Glomerular endothelial cell (primary cell): ENCODE data around the gene C14orf132. TPM values are rescaled to one million over a fixed set of nuclear protein-coding genes. Genes with fewer than 3 reads are reported as not detected.
"Not testable (repeated sequence)": the region's sequence is repeated elsewhere in the genome, so short reads cannot be mapped to it uniquely, and the experiment has no call there.

Source experiments
- DNase-seq: peaks from one replicate; pipeline ENCODE4 v3.0.0-alpha.2; 2011; ENCODE audit warnings: low read depth, low spot score; ENCODE audit errors: extremely low read depth
- total RNA-seq: library from RNA; depleted of rRNA; stranded (reverse); fragments of >200 nt; gene quantifications from 2 replicates; pipeline ENCODE4 v1.2.3, GENCODE V29; 2015

Gene C14orf132
- total RNA-seq, 1 donor from 2014 or later, result 6.0 TPM

- DNase-seq, result no peak
These were observed 19.5 kb downstream of the C14orf132 start for GRCh38 chr14:96058576-96059200.

- DNase-seq, result no peak
These were observed 20.5 kb downstream of the C14orf132 start for GRCh38 chr14:96059519-96060135.

GRCh38 chr14:96060186-96060933 is 21.2 kb downstream of the C14orf132 start:
- no peak for DNase-seq

DNA sequence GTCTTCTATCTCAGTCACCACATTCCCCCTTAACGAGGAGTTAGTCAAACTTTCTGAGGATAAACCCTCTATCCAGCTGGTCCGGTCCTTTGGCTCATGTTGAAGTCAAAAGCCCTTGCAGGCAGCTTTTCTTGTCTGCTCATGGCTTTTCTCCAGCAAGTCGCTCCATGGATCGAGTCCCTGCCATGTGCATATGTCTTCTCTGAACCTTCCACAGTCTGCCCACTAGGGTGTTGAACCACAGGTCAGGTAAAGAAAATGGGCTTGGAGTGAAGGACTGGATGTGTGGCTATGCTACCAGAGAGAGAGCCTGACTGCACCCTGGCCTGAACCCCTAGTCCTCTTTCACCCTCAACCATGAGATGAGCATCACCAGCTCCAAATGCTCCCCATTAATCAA is 22.8 kb downstream of the C14orf132 start:
- no peak for DNase-seq

- no peak for DNase-seq
These were observed 23.3 kb downstream of the C14orf132 start for GRCh38 chr14:96062506-96062905.

DNA sequence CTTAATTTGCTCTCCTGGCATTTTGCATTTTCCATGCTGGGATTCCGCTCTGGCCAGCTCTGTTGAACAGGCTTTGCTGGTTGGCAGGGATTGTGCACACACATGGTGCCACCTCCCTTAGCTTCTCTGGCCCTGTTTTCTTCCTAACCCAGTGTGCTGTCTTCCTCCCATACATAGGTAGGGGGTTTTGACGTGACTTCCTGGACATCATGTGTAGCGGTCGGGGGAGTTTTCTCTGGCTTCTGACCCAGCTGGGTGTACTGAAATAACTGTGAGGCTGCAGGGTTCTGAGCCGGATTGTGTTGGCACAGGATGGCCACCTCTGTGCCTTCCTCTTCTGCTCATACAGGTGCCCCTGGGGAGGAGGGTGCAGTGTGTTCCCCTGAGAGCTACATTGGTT is 25.7 kb downstream of the C14orf132 start:
- no peak for DNase-seq

- no peak for DNase-seq
These were observed 26.7 kb downstream of the C14orf132 start for GRCh38 chr14:96065661-96066459.

DNA sequence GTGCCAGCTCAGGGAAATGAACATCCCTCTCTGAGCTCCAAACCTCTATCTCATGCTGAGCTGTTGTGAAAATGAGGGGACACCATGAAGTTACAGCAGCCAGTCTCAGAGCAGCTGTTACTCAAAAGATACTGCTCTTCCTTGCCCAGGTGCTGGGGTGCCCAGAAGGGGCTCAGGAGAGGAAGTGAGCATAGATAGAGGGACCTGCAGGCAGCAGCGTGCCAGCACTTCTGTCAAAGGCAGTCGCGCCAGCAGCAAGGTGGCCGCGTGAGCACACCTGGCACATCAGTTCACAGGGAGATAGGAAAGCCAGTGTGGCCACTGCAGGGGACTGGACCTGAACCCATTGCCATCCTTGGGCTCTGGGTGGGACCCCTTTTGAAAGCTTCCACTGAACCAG is 27.8 kb downstream of the C14orf132 start:
- no peak for DNase-seq

- DNase-seq, result no peak
These were observed 29.1 kb downstream of the C14orf132 start for GRCh38 chr14:96067985-96068930.

DNA sequence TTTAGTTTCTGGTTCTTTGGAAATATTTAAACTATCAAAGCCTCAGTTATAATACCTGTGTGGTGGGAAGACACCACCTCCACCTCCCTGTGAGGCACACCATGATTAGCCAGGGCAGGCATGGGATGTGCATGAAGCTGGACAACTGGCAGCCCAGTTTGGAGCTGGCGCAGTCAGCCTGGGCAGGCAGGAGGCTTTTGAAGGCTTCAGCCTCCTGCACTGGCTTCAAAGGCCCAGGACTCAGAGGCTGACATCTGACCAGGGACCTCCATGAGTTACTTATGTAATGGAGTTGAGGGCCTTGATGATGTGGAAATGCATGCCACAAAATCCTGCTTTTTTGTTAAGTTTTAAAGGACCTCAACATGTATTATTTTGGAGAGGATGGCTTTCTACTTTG is 30.3 kb downstream of the C14orf132 start:
- DNase-seq, result no peak

DNA sequence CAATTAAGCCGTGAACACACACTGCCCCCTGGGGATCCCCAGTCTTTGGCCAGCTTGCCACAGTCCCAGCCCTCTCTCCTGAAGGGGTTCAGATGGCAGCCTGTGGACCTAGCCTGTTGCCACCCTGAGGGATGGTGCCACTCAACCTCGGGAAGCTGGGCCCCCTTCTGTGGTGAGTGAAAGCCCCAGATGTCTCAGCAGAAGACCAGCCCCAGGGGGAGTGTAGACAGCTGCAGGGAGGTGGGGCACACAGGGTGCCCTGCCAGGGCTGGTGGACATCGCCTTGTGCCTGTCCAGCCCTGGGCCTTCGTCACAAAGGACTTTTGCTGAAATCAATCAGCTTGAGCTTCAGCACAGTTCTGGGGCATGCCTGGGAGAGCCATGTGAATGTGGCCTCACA is 32.4 kb downstream of the C14orf132 start:
- DNase-seq, result no peak

DNA sequence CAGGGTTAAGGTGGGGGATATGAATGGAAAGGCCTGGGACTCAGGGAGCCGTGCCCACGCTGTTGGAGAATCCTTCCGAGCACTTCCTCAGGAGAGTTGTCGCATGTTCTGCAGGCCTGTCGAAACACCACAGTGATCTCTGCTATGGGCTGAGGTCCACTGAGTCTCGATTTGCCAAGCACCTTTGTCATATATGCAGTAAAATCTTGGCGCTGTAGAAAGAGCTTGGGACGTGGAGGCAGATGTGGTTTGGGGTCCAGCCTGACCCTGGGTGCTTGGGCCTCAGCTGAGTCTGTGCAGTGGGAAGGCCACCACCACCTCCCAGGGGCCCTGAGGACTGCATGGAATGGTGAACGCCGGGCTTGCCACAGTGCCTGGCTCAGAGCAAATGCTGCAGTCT is 32.9 kb downstream of the C14orf132 start:
- DNase-seq, result no peak

DNA sequence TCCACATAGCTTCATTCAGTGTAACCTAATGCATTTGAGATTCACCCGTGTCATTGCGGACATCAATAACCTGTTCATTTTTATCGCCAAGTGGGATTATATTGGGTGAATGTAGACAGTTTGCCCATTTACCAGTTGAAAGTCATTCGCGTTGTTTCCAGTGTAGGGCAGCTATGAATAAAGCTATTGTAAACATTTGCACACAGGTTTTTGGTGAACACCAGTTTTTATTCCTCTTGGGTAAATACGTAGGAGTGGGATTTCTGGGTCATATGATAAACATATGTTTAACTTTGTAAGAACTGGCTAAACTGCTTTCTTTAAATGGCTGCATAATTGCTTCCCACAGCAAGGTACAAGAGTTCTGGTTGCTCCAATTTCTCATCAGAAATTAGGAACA is 33.6 kb downstream of the C14orf132 start:
- no peak for DNase-seq

DNA sequence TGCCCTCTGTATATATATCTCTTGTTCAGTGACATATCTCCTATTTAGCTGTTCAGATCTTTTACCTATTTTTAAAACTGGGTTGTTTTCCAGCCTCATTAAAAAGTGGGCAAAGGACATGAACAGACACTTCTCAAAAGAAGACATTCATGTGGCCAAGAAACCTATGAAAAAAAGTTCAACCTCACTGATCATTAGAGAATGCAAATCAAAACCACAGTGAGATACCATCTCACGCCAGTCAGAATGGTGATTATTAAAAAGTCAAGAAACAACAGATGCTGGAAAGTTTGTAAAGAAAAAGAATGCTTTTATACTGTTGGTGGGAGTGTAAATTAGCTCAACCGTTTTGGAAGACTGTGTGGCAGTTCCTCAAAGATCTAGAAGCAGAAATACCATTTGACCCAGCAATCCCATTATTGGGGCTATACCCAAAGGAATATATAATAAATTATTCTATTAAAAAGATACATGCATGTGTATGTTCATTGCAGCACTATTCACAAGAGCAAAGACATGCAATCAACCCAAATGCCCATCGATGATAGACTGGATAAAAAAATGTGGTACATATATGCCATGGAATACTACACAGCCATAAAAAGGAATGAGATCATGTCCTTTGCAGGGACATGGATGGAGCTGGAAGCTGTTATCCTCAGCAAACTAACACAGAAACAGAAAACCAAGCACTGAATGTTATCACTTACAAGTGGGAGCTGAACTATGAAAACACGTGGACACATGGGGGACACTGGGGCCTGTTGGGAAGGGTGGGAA is 34.3 kb downstream of the C14orf132 start:
- DNase-seq, result not testable (repeated sequence)

DNA sequence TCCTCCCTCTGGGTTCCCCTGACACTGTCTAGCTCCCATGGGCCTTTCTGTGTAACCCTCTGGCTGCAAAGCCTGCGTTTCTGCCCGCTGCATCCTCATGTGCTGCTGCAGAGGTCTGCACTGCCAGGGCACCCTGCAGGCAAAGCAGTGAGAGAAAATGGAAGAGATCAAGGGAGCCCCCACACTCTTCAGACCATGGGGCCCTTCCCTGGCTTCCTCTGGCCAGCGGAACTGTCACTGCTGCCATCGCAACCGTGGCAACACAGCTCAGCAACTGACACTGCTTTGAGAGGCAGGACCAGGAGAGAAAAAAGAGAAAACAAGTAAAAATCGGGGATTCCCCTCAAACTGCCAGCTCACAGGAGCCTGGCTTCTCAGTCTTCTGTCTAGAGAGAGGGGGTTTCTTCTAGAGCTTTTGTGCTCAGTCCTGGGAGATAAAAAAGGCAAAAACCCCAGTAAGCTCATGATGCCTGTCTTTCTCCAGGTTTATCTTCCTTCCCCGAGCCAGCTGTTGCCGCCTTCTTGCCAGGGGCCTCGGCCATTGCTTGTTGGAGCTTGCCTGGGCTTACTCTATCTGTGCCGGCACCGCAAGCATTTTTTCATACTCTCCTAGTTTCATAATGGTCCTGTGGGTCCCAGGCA is 38.9 kb downstream of the C14orf132 start:
- DNase-seq, result no peak

DNA sequence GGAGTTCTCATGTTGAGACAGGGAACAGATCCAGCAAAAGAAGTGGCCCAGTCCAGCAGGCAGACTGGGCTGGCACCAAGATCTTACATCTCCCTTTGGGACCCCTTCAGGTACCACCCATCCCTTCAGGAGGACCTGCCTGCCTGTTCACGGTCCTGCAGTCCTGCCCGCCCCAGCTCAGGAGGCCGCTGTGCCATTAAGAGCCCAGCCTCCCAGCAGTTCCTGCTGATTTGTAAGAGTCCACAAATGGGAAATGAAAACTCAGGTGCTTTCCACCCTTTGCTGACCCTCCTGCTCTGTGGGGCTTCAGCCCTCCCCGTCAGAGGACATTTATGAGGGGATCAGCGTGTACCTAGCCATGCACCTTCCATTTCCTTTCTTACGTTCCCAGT is 39.5 kb downstream of the C14orf132 start:
- DNase-seq, result no peak

- DNase-seq, result no peak
These were observed 39.9 kb downstream of the C14orf132 start for GRCh38 chr14:96079066-96079465.

DNA sequence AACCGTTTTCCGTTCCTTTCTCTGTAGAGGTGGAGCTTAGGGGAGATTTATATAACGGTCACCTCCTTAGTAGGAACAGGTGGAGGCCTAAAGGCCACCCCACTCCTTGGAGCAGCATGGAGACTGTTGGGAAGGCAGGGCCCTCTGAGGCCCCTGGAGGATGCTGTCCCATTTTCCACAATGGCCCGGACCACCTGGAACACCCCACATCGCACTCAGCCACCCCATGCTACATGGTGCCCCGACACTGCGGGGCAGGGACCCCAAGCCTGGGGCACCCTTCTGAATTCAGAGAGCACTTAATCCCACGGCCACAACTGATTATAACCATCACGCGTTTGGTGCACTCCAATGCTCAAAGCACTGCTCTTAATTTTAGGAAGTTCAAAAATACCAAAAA is 41.4 kb downstream of the C14orf132 start:
- no peak for DNase-seq

GRCh38 chr14:96081224-96081623 is 42.1 kb downstream of the C14orf132 start:
- DNase-seq, result no peak
